H1 (cell line): Measurements from ENCODE around the gene EPHA3. TPM values are rescaled to one million over a fixed set of nuclear protein-coding genes. Genes with fewer than 3 reads are reported as not detected.

ENCODE experiments used
- CEBPB ChIP-seq: IDR thresholded peaks from 2 replicates; pipeline ENCODE4 v1.6.1; 2012; ENCODE audit warnings: low read depth, low read length
- CREB1 ChIP-seq: IDR thresholded peaks from 2 replicates; pipeline ENCODE4 v1.6.1; 2012; ENCODE audit warnings: inconsistent platforms
- CTCF ChIP-seq, 3 experiments: IDR thresholded peaks; 1 replicate in 2 of 3; 2 replicates in 1 of 3; pipeline versions ENCODE4 v1.5.1 to v1.6.1; 2011; ENCODE audit warnings: low read length in 3 of 3, mild to moderate bottlenecking in 3 of 3, inconsistent platforms in 2 of 3, low read depth in 1 of 3, moderate library complexity in 1 of 3; ENCODE audit not compliant: insufficient read depth in 1 of 3; ENCODE audit errors: control extremely low read depth in 1 of 3
- SAP30 ChIP-seq: fragments of 300-600 bp; sonication (generic); IDR thresholded peaks from 2 replicates; pipeline ENCODE4 v1.7.1; 2012; ENCODE audit warnings: low read length, moderate library complexity, mild to moderate bottlenecking, inconsistent platforms; ENCODE audit not compliant: insufficient read depth, insufficient replicate concordance
- SRF ChIP-seq: IDR thresholded peaks from 2 replicates; pipeline ENCODE4 v1.6.1; 2011; ENCODE audit warnings: mild to moderate bottlenecking, low read depth, low read length, moderate library complexity
- TEAD4 ChIP-seq: IDR thresholded peaks from 2 replicates; pipeline ENCODE4 v1.6.1; 2012; ENCODE audit warnings: low read depth, low read length, inconsistent platforms, mixed read lengths
- polyA plus RNA-seq, 7 experiments: library from polyadenylated mRNA; depleted of rRNA in 3 of 7; stranded (reverse) in 5 of 7; unstranded in 2 of 7; fragments of >200 nt in 5 of 7; fragments of 200-250 nt in 2 of 7; gene quantifications; 1 replicate in 5 of 7; 2 replicates in 1 of 7; 4 replicates in 1 of 7; pipeline versions ENCODE4 v1.2.1 to v1.2.3, GENCODE V29; 2011 to 2013; ENCODE audit warnings: missing spikeins in 2 of 7, mixed read lengths in 2 of 7
- total RNA-seq: library from RNA; stranded (reverse); fragmentation: NEBNext Ultra II Directional; extraction: Animal tissue kit (Norgen Biotek cat#: 25700); gene quantifications from 2 replicates; pipeline ENCODE4 v1.2.1, GENCODE V29; 2021
- TF ChIP-seq, protein P1 (sequence below): IDR thresholded peaks from 2 replicates; pipeline ENCODE4 v1.6.1; 2011; ENCODE audit warnings: low read depth, mild to moderate bottlenecking, low read length; ENCODE audit not compliant: insufficient read depth

Gene EPHA3
- total and polyA plus RNA-seq, 2 of the 8 experiments (the other 6 are each of a cell fraction or from before 2014, with no cell fraction given): 0.09 to 0.22 TPM

GRCh38 chr3:89165636-89166263 lies 58.3 kb downstream of the EPHA3 start (continued):
- TF ChIP-seq CTCF (IDR thresholded peaks at IDR 0.05; ENCODE audit: control extremely low read depth in 1 of 3, insufficient read depth in 1 of 3, low read depth in 1 of 3, low read length in 3 of 3) (no peak), CEBPB (peak; percentile 35; the same call in 1 of the 2 replicates), TEAD4 (peak; percentile 54; the same call in 1 of the 2 replicates), CREB1 (no peak), SRF (no peak), SAP30 (no peak)
- TF ChIP-seq, protein P1, sequence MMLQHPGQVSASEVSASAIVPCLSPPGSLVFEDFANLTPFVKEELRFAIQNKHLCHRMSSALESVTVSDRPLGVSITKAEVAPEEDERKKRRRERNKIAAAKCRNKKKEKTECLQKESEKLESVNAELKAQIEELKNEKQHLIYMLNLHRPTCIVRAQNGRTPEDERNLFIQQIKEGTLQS: no peak
